Spleen (tissue), 11 donors: ENCODE data around the gene MRPL52. TPM values are rescaled to one million over a fixed set of nuclear protein-coding genes. Genes with fewer than 3 reads are reported as not detected.

Experiments used
- DNase-seq: peaks from one replicate; pipeline ENCODE4 v3.0.0-alpha.2; 2020
- H3K27ac ChIP-seq, 8 donors: fragments of 200-600 bp; sonication (generic) in 7 of 8; 1 replicate in 4 of 8; 2 replicates in 4 of 8; pipeline versions ENCODE4 v1.5.0 to v1.8.0; 2016 to 2021; ENCODE audit warnings: inconsistent platforms in 4 of 8, mild to moderate bottlenecking in 4 of 8, moderate library complexity in 1 of 8
- H3K27me3 ChIP-seq, 7 donors: fragments of 200-600 bp; sonication (generic) in 6 of 7; replicated peaks in 1 of 7; 1 replicate in 4 of 7; 2 replicates in 3 of 7; pipeline versions ENCODE4 v1.5.0 to v1.8.0; 2016 to 2021; ENCODE audit warnings: inconsistent platforms in 3 of 7, mild to moderate bottlenecking in 1 of 7
- H3K36me3 ChIP-seq, 6 donors: fragments of 200-600 bp; sonication (generic) in 5 of 6; 1 replicate in 4 of 6; 2 replicates in 2 of 6; pipeline versions ENCODE4 v1.5.0 to v1.8.0; 2016 to 2021; ENCODE audit warnings: inconsistent platforms in 2 of 6
- H3K4me1 ChIP-seq, 6 donors: fragments of 200-600 bp; sonication (generic) in 5 of 6; 1 replicate in 3 of 6; 2 replicates in 3 of 6; pipeline versions ENCODE4 v1.5.0 to v1.8.0; 2016 to 2021; ENCODE audit warnings: inconsistent platforms in 3 of 6
- H3K4me3 ChIP-seq, 8 donors: fragments of 200-600 bp; sonication (generic) in 7 of 8; 1 replicate in 4 of 8; 2 replicates in 4 of 8; pipeline versions ENCODE4 v1.5.0 to v1.8.0; 2016 to 2021; ENCODE audit warnings: inconsistent platforms in 4 of 8, mild to moderate bottlenecking in 4 of 8, moderate library complexity in 2 of 8
- H3K9me3 ChIP-seq, 8 donors: fragments of 200-600 bp; sonication (generic) in 7 of 8; 1 replicate in 4 of 8; 2 replicates in 4 of 8; pipeline versions ENCODE4 v1.5.0 to v1.8.0; 2016 to 2021; ENCODE audit warnings: inconsistent platforms in 4 of 8
- CTCF ChIP-seq, 11 experiments: fragments of 200-600 bp in 7 of 11; fragments of 450-650 bp in 4 of 11; sonication (generic) in 4 of 11; IDR thresholded peaks in 8 of 11; conservative IDR thresholded peaks in 3 of 11; 1 replicate in 7 of 11; 2 replicates in 4 of 11; pipeline versions ENCODE4 v1.4.0 to v1.8.0; 2016 to 2021; ENCODE audit warnings: antibody characterized with exemption in 11 of 11, inconsistent platforms in 4 of 11, mild to moderate bottlenecking in 1 of 11
- POLR2A ChIP-seq, 3 donors: fragments of 450-650 bp; IDR thresholded peaks; one replicate each; pipeline ENCODE4 v1.5.1; 2017; ENCODE audit warnings: antibody characterized with exemption in 3 of 3, mild to moderate bottlenecking in 1 of 3
- POLR2AphosphoS5 ChIP-seq, 3 donors: sonication (generic); formaldehyde crosslinking; IDR thresholded peaks; one replicate each; pipeline ENCODE4 v1.5.1; 2017; ENCODE audit warnings: antibody characterized with exemption in 3 of 3
- WGBS, 5 donors: extraction: QIAGEN DNeasy Blood & Tissue Kit in 3 of 5; methylation state at CpG; one replicate each; pipeline versions ENCODE4 v1.1.5 to v1.1.7; 2013 to 2018; 5-methylcytosine and 5-hydroxymethylcytosine counted together
- intact Hi-C: fragments of 100-400 bp; cut with DNase I; formaldehyde crosslinking; loops from one replicate; pipeline ENCODE4 v1.15.0; 2023; ENCODE audit warnings: low total_unique reads
- polyA plus RNA-seq, 3 donors: library from polyadenylated mRNA; stranded (reverse); fragments of 200-250 nt; gene quantifications; one replicate each; pipeline ENCODE4 v1.2.1, GENCODE V29; 2013
- small RNA-seq, 4 donors: library from RNA; depleted of rRNA; stranded (forward); fragments of <200 nt; gene quantifications; one replicate each; pipeline ENCODE3, GENCODE V24; 2016
- total RNA-seq, 7 donors: library from RNA; depleted of rRNA in 3 of 7; stranded (reverse); fragments of >200 nt in 3 of 7; fragmentation: NEBNext Ultra II Directional in 4 of 7; extraction: Animal tissue kit (Norgen Biotek cat#: 25700) in 4 of 7; gene quantifications; one replicate each; pipeline versions ENCODE4 v1.1.0 to v1.2.1, GENCODE V29; 2016 to 2021
- donor health status: healthy with polysubstance abuse.
- donor health status: DM: no; HTN: no; CAD: no; lungs with moderate emphysema.
- donor health status: DM: no; HTN: no; CAD: no.
- donor health status: Bipolar disorder and iron deficiency.
- donor health status: healthy.
- donor health status: DM: no; HTN: no; CAD: no.
- donor health status: DM: yes; HTN: yes; CAD: no.

Gene MRPL52
- total and polyA plus RNA-seq, 10 donors = 55.2 to 138 (median 87.0) TPM

DNA sequence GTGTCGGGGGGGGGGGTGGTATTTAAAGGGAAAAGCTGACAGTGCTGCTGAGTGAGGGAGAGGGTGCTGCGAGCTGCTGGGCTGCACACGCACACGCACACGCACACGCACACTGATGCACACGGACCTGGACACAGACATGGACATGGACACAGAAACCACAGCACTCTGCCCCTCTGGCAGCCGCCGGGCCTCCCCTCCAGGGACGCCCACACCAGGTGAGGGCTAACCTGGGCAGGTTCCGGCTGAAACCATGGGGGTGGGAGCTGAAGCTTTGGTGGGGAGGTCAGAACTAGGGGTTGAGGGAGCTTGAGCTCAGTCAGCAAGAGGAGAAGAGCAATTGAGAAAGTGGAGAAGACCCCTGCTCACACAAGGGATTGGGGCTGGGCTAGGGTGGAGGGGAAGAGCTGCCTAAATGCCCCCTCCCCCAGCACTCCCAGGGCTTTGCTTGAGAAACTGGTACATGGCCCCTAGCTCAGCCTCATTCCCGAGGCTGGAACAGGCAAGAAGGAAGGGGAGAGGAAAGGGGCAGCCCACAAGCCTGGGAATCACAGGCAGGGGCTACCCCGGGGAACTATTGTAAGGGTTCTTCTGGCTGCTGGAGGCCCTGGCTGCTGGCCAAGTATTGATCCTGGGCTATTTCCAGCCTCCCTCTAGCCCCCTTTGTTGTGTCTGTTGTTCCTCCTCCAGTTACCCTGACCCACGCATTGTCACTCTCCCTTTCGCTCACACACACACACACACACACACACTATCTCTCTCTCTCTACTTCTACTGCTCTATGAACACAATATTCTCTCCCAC, 53.7 kb downstream of the MRPL52 start, which contains the start of gene REM2:
REM2 (plus strand) TSS at position 50 of the 804 bp plus-strand sequence; CDS start at position 116, 66 bp downstream.
- intact Hi-C loops = no loop called here

DNA sequence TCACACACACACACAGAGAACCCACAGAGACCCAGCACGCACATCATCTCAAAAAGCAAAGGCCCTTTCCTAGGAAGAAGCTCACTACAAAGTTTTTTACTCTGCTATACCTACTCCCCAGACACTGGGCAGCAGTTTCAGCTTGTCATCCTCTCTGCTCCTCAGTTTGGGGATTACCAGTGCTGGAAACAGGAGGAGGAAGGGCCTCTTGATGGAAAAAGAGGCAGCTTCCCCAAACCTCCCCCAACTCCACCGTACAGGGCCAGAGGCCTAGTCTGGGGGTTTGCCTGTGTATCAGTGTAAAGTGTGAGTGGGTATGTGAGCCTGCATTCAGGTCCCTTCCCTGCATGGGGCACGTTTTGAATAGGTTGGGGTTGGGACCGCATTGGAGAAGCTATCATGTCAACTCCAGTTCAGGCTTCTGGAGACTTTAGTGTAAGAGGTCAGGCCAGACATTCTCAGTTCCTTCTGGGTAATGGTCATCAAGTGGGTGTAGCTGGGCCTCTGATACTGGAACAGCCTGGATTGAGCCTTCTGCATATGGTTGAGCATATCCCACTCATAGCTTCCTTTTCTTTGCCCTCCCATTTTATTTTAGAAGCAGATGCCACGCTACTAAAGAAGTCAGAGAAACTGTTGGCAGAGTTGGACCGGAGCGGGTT, 54.5 kb downstream of the MRPL52 start:
- 80 to 86% (median 82%) methylated on average over 7 of the region's 7 CpGs for WGBS, 5 donors
- no peak for DNase-seq
- Histone ChIP-seq H3K9me3 (no peaks in the 10 kb centered on the region), H3K27ac (no peak overlapping the region), H3K36me3 (peaks cover 0 to 18% (median 4%) of the 10 kb centered on the region in 6 donors), H3K4me1 (peaks cover 15 to 70% (median 44%) of the 10 kb centered on the region in 6 donors), H3K27me3 (peaks cover 0 to 20% (median 0%) of the 10 kb centered on the region in 7 donors), H3K4me3 (no peak overlapping the region)
- intact Hi-C loops = no loop called here
- TF ChIP-seq CTCF (IDR thresholded peaks at IDR 0.05 in 8 of 11, conservative IDR thresholded peaks at IDR 0.05 in 3 of 11) (no peak), POLR2AphosphoS5 (IDR thresholded peaks at IDR 0.05) (no peak), POLR2A (IDR thresholded peaks at IDR 0.05) (no peak)

More for the DNA sequence above, 53.7 kb downstream of the MRPL52 start, which contains the start of gene REM2:
- Histone ChIP-seq H3K4me1 (peaks cover 15 to 70% (median 38%) of the 10 kb centered on the region in 6 donors), H3K4me3 (no peak within 1 kb of the TSS), H3K9me3 (no peaks in the 10 kb centered on the region), H3K27me3 (peaks cover 0 to 20% (median 0%) of the 10 kb centered on the region in 7 donors), H3K36me3 (peaks cover 0 to 27% (median 12%) of the 10 kb centered on the region in 6 donors), H3K27ac (no peak within 1 kb of the TSS)
- DNase-seq = no peak
- TF ChIP-seq CTCF (IDR thresholded peaks at IDR 0.05 in 8 of 11, conservative IDR thresholded peaks at IDR 0.05 in 3 of 11) (no peak), POLR2AphosphoS5 (IDR thresholded peaks at IDR 0.05) (peak in 1 of 3 donors; percentile 80), POLR2A (IDR thresholded peaks at IDR 0.05) (no peak)
- 56 to 76% (median 66%) methylated on average over 14 to 15 of the region's 15 CpGs for WGBS, 5 donors

Small RNA genes within 50 kb of the gene (small RNA-seq; reads per million reads assigned to genes)
- gene RF00019 = 0 reads per million in 4 donors

Other genes with a start within 250 kb of the MRPL52 start
- gene DAD1, start 240.7 kb upstream of the MRPL52 start, total RNA-seq = 100 to 1,000 TPM; 107 to 176 (median 123) TPM
- gene DAD1, start 240.7 kb upstream of the MRPL52 start, polyA plus RNA-seq = 100 to 1,000 TPM; 102 to 165 (median 147) TPM
- 10 to 100 TPM; 12.0 to 32.8 (median 24.9) TPM for gene ABHD4, start 231.6 kb upstream of the MRPL52 start, total RNA-seq
- 1 to 10 TPM; 7.2 to 8.6 (median 7.9) TPM for gene ABHD4, start 231.6 kb upstream of the MRPL52 start, polyA plus RNA-seq
- gene OR6J1, start 185.5 kb upstream of the MRPL52 start, total RNA-seq = not detected
- gene OR6J1, start 185.5 kb upstream of the MRPL52 start, polyA plus RNA-seq = not detected
- 100 to 1,000 TPM in 6 of 7 donors, 10 to 100 TPM in 1; 88.6 to 133 (median 110) TPM for gene OXA1L, start 63.2 kb upstream of the MRPL52 start, total RNA-seq
- gene OXA1L, start 63.2 kb upstream of the MRPL52 start, polyA plus RNA-seq = 100 to 1,000 TPM in 1 of 3 donors, 10 to 100 TPM in 2; 73.5 to 110 (median 96.2) TPM
- gene SLC7A7, start 14.5 kb upstream of the MRPL52 start, total RNA-seq = 100 to 1,000 TPM in 4 of 7 donors, 10 to 100 TPM in 3; 56.4 to 165 (median 112) TPM
- 10 to 100 TPM; 34.2 to 46.5 (median 35.3) TPM for gene SLC7A7, start 14.5 kb upstream of the MRPL52 start, polyA plus RNA-seq
- gene MMP14, start 6.7 kb downstream of the MRPL52 start, total RNA-seq = 100 to 1,000 TPM in 1 of 7 donors, 10 to 100 TPM in 6; 42.6 to 126 (median 65.2) TPM
- 10 to 100 TPM in 2 of 3 donors, 1 to 10 TPM in 1; 6.6 to 30.8 (median 15.6) TPM for gene MMP14, start 6.7 kb downstream of the MRPL52 start, polyA plus RNA-seq
- 100 to 1,000 TPM in 6 of 7 donors, 10 to 100 TPM in 1; 99.6 to 205 (median 110) TPM for gene LRP10, start 41.9 kb downstream of the MRPL52 start, total RNA-seq
- gene LRP10, start 41.9 kb downstream of the MRPL52 start, polyA plus RNA-seq = 10 to 100 TPM in 1 of 3 donors, 1 to 10 TPM in 2; 7.9 to 22.3 (median 8.9) TPM
- gene REM2, start 53.3 kb downstream of the MRPL52 start, total RNA-seq = 1 to 10 TPM; 1.4 to 5.8 (median 3.0) TPM
- 1 to 10 TPM; 2.2 to 5.2 (median 3.4) TPM for gene REM2, start 53.3 kb downstream of the MRPL52 start, polyA plus RNA-seq
- gene RBM23, start 89.3 kb downstream of the MRPL52 start, total RNA-seq = 100 to 1,000 TPM in 4 of 7 donors, 10 to 100 TPM in 3; 84.9 to 875 (median 103) TPM
- gene RBM23, start 89.3 kb downstream of the MRPL52 start, polyA plus RNA-seq = 10 to 100 TPM; 19.0 to 40.3 (median 32.7) TPM
- gene PRMT5, start 99.5 kb downstream of the MRPL52 start, total RNA-seq = 10 to 100 TPM; 31.1 to 44.7 (median 40.6) TPM
- 10 to 100 TPM; 18.6 to 30.6 (median 24.9) TPM for gene PRMT5, start 99.5 kb downstream of the MRPL52 start, polyA plus RNA-seq
- 10 to 100 TPM; 37.7 to 83.5 (median 50.6) TPM for gene HAUS4, start 127.2 kb downstream of the MRPL52 start, total RNA-seq
- 10 to 100 TPM; 21.1 to 44.3 (median 31.5) TPM for gene HAUS4, start 127.2 kb downstream of the MRPL52 start, polyA plus RNA-seq
- 10 to 100 TPM in 1 of 7 donors, 1 to 10 TPM in 6; 1.4 to 11.0 (median 5.3) TPM for gene AJUBA, start 152.7 kb downstream of the MRPL52 start, total RNA-seq
- gene AJUBA, start 152.7 kb downstream of the MRPL52 start, polyA plus RNA-seq = 1 to 10 TPM in 1 of 3 donors, under 1 TPM in 2; 0.63 to 2.1 (median 0.68) TPM
- 10 to 100 TPM in 6 of 7 donors, 1 to 10 TPM in 1; 7.3 to 27.0 (median 11.3) TPM for gene C14orf93, start 180.3 kb downstream of the MRPL52 start, total RNA-seq
- gene C14orf93, start 180.3 kb downstream of the MRPL52 start, polyA plus RNA-seq = 1 to 10 TPM; 7.5 to 8.8 (median 8.0) TPM
- 10 to 100 TPM; 43.1 to 72.3 (median 55.1) TPM for gene PSMB5, start 205.0 kb downstream of the MRPL52 start, total RNA-seq
- gene PSMB5, start 205.0 kb downstream of the MRPL52 start, polyA plus RNA-seq = 10 to 100 TPM; 36.5 to 80.1 (median 60.9) TPM
- gene PSMB11, start 212.3 kb downstream of the MRPL52 start, total RNA-seq = not detected
- gene PSMB11, start 212.3 kb downstream of the MRPL52 start, polyA plus RNA-seq = under 1 TPM in 1 of 3 donors, not detected in 2; 0.03 TPM
- 1 to 10 TPM; 2.6 to 9.4 (median 6.5) TPM for gene CDH24, start 227.6 kb downstream of the MRPL52 start, total RNA-seq
- 1 to 10 TPM; 1.3 to 6.3 (median 3.1) TPM for gene CDH24, start 227.6 kb downstream of the MRPL52 start, polyA plus RNA-seq